GM12891 (cell line): ENCODE measurements around the gene AGBL3.

Source experiments
- POLR2A ChIP-seq: IDR thresholded peaks from 2 replicates; pipeline ENCODE4 v1.6.1; 2011; ENCODE audit warnings: low read depth, low read length, control low read depth
- SPI1 ChIP-seq: IDR thresholded peaks from 2 replicates; pipeline ENCODE4 v1.6.1; 2011; ENCODE audit warnings: low read depth, low read length, control low read depth

DNA sequence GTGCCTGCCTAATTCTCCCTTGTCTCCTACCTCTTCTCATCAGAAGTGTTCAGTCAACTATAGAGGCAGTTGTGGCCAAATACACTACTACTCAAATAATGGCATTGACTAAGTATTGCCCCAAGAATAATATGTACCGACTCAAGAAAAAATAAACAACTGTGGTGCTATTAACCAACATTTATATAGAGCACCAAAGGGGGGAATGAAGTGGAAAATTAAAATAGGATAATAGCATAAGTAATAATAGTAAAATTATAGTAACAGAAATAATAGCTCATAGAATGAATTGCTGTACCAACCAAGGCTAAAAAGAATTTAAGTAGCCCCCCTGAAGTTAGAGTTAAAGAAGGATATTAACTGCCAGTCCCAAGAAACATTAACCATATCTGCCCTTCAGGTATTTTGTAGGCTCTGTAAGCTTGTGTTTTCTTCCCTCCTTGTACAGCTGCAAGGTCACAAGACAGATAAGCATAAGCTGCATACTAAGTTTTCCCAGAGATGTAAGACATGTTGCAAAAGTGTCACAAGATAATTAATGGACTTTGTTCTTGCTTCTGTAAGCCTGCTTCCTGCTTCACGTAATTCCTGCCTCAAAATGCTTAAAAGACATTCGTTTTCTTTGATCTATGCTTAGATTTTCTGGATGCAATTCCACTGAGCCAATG, 195.1 kb downstream of the AGBL3 start:
- TF ChIP-seq POLR2A (no peak), SPI1 (no peak)
